H9 (cell line): ENCODE measurements around the gene IL13RA2. TPM values are rescaled to one million over a fixed set of nuclear protein-coding genes. Genes with fewer than 3 reads are reported as not detected.

Source experiments
- DNase-seq: peaks from one replicate; pipeline ENCODE4 v3.0.0-alpha.2; 2017
- H2AFZ ChIP-seq: one replicate; pipeline ENCODE4 v1.6.1; 2013; ENCODE audit warnings: mild to moderate bottlenecking, low read length, control low read depth, moderate library complexity
- H2AK5ac ChIP-seq: 2 replicates; pipeline ENCODE4 v1.6.1; 2013; ENCODE audit warnings: low read length, control low read depth, mixed read lengths; ENCODE audit not compliant: insufficient read length
- H2BK120ac ChIP-seq: one replicate; pipeline ENCODE4 v1.6.1; 2013; ENCODE audit warnings: low read depth, mild to moderate bottlenecking, low read length, control low read depth, inconsistent platforms; ENCODE audit not compliant: poor library complexity, severe bottlenecking
- H2BK12ac ChIP-seq: 2 replicates; pipeline ENCODE4 v1.6.1; 2013; ENCODE audit warnings: low read length, control low read depth, mixed read lengths, low read depth; ENCODE audit not compliant: insufficient read length
- H2BK15ac ChIP-seq: 2 replicates; pipeline ENCODE4 v1.6.1; 2013; ENCODE audit warnings: low read depth, low read length, control low read depth
- H2BK20ac ChIP-seq: one replicate; pipeline ENCODE4 v1.6.1; 2013; ENCODE audit warnings: low read depth, mild to moderate bottlenecking, low read length, control low read depth, inconsistent platforms; ENCODE audit not compliant: poor library complexity, severe bottlenecking
- H2BK5ac ChIP-seq: 2 replicates; pipeline ENCODE4 v1.6.1; 2013; ENCODE audit warnings: low read length, control low read depth, mixed read lengths; ENCODE audit not compliant: insufficient read length
- H3K14ac ChIP-seq: 2 replicates; pipeline ENCODE4 v1.6.1; 2013; ENCODE audit warnings: low read length, control low read depth; ENCODE audit not compliant: insufficient read depth
- H3K18ac ChIP-seq: 2 replicates; pipeline ENCODE4 v1.6.1; 2013; ENCODE audit warnings: low read depth, mild to moderate bottlenecking, mixed read lengths, low read length, control low read depth; ENCODE audit not compliant: insufficient read length
- H3K23ac ChIP-seq: 2 replicates; pipeline ENCODE4 v1.6.1; 2013; ENCODE audit warnings: low read length, control low read depth, mixed read lengths, low read depth; ENCODE audit not compliant: insufficient read length
- H3K23me2 ChIP-seq: 2 replicates; pipeline ENCODE4 v1.6.1; 2013; ENCODE audit warnings: low read depth, mild to moderate bottlenecking, mixed read lengths, low read length, control low read depth; ENCODE audit not compliant: insufficient read length, poor library complexity, severe bottlenecking
- H3K27ac ChIP-seq: 2 replicates; pipeline ENCODE4 v1.5.1; 2013; ENCODE audit warnings: low read length, control low read depth, mixed read lengths, low read depth; ENCODE audit not compliant: insufficient read length
- H3K27me3 ChIP-seq: 2 replicates; pipeline ENCODE4 v1.6.1; 2013; ENCODE audit warnings: low read length, control low read depth, inconsistent platforms; ENCODE audit not compliant: insufficient read depth
- H3K4ac ChIP-seq: 2 replicates; pipeline ENCODE4 v1.6.1; 2013; ENCODE audit warnings: low read depth, mild to moderate bottlenecking, control low read depth, inconsistent platforms, low read length, moderate library complexity
- H3K4me1 ChIP-seq: 2 replicates; pipeline ENCODE4 v1.6.1; 2013; ENCODE audit warnings: low read length, control low read depth, inconsistent platforms; ENCODE audit not compliant: insufficient read depth
- H3K4me2 ChIP-seq: 2 replicates; pipeline ENCODE4 v1.6.1; 2013; ENCODE audit warnings: low read length, control low read depth, mixed read lengths; ENCODE audit not compliant: insufficient read length, insufficient read depth
- H3K56ac ChIP-seq: 2 replicates; pipeline ENCODE4 v1.6.1; 2013; ENCODE audit warnings: low read depth, mild to moderate bottlenecking, mixed read lengths, low read length, control low read depth; ENCODE audit not compliant: insufficient read length
- H3K79me1 ChIP-seq: 2 replicates; pipeline ENCODE4 v1.6.1; 2013; ENCODE audit warnings: low read depth, mild to moderate bottlenecking, moderate library complexity, low read length, control low read depth, inconsistent platforms; ENCODE audit not compliant: insufficient read depth, poor library complexity, severe bottlenecking
- H3K79me2 ChIP-seq: 2 replicates; pipeline ENCODE4 v1.6.1; 2013; ENCODE audit warnings: low read length, control low read depth, inconsistent platforms; ENCODE audit not compliant: insufficient read depth
- H3K9ac ChIP-seq: 2 replicates; pipeline ENCODE4 v1.6.1; 2013; ENCODE audit warnings: low read length, control low read depth, mixed read lengths; ENCODE audit not compliant: insufficient read length; ENCODE audit errors: extremely low read depth
- H3K9me3 ChIP-seq: one replicate; pipeline ENCODE4 v1.6.1; 2013; ENCODE audit warnings: low read depth, low read length, inconsistent platforms; ENCODE audit not compliant: control insufficient read depth
- H3T11ph ChIP-seq: one replicate; pipeline ENCODE4 v1.6.1; 2013; ENCODE audit warnings: mild to moderate bottlenecking, low read length, control low read depth, inconsistent platforms
- H4K20me1 ChIP-seq: one replicate; pipeline ENCODE4 v1.6.1; 2013; ENCODE audit not compliant: control insufficient read depth, insufficient read length, insufficient read depth
- H4K5ac ChIP-seq: 2 replicates; pipeline ENCODE4 v1.6.1; 2013; ENCODE audit warnings: low read depth, mild to moderate bottlenecking, mixed read lengths, low read length, control low read depth; ENCODE audit not compliant: insufficient read length
- H4K8ac ChIP-seq: replicated peaks from 2 replicates; pipeline ENCODE4 v1.6.1; 2013; ENCODE audit warnings: low read length, control low read depth, mixed read lengths, low read depth; ENCODE audit not compliant: insufficient read length
- H4K91ac ChIP-seq: 2 replicates; pipeline ENCODE4 v1.6.1; 2013; ENCODE audit warnings: low read depth, mild to moderate bottlenecking, moderate library complexity, mixed read lengths, low read length, control low read depth; ENCODE audit not compliant: insufficient read length
- H3K27ac Mint-ChIP-seq, 3 experiments: 2 replicates in 2 of 3; 3 replicates in 1 of 3; pipeline ENCODE4 v1.8.0; 2020 to 2021; ENCODE audit warnings: mixed read lengths in 3 of 3, mild to moderate bottlenecking in 1 of 3, moderate library complexity in 1 of 3
- H3K27me3 Mint-ChIP-seq: 2 replicates; pipeline ENCODE4 v1.8.0; 2021; ENCODE audit warnings: low read depth, mild to moderate bottlenecking, moderate library complexity, mixed read lengths
- H3K36me3 Mint-ChIP-seq, 3 experiments: 2 replicates in 2 of 3; 3 replicates in 1 of 3; pipeline ENCODE4 v1.8.0; 2020 to 2021; ENCODE audit warnings: low read depth in 3 of 3, mixed read lengths in 3 of 3; ENCODE audit not compliant: insufficient read depth in 1 of 3
- H3K4me1 Mint-ChIP-seq, 2 experiments: 2 replicates each; pipeline ENCODE4 v1.8.0; 2020; ENCODE audit warnings: mixed read lengths in 2 of 2
- H3K4me3 Mint-ChIP-seq, 2 experiments: 2 replicates in 1 of 2; 3 replicates in 1 of 2; pipeline ENCODE4 v1.8.0; 2020 to 2021; ENCODE audit warnings: mild to moderate bottlenecking in 2 of 2, mixed read lengths in 2 of 2, moderate library complexity in 1 of 2
- H3K9me3 Mint-ChIP-seq, 2 experiments: 2 replicates in 1 of 2; 3 replicates in 1 of 2; pipeline ENCODE4 v1.8.0; 2020; ENCODE audit warnings: mild to moderate bottlenecking in 2 of 2, mixed read lengths in 2 of 2, moderate library complexity in 1 of 2
- CTCF ChIP-seq: fragments of 200-600 bp; sonication (generic); conservative IDR thresholded peaks from 3 replicates; pipeline ENCODE4 v1.8.0; 2021; ENCODE audit warnings: antibody characterized with exemption, mild to moderate bottlenecking
- WGBS: extraction: QIAGEN DNeasy Blood & Tissue Kit; methylation state at CpG from one replicate; pipeline ENCODE4 v1.1.7; 2013; ENCODE audit warnings: missing lambda C conversion rate, low lambda C conversion rate, mixed read lengths; ENCODE audit not compliant: insufficient read length; ENCODE audit errors: extremely low coverage; 5-methylcytosine and 5-hydroxymethylcytosine counted together
- total RNA-seq: library from RNA; stranded (reverse); gene quantifications from 2 replicates; pipeline ENCODE4 v1.2.1, GENCODE V29; 2021

IL13RA2 gene
- total RNA-seq, 1 experiment from 2014 or later: not detected

DNA sequence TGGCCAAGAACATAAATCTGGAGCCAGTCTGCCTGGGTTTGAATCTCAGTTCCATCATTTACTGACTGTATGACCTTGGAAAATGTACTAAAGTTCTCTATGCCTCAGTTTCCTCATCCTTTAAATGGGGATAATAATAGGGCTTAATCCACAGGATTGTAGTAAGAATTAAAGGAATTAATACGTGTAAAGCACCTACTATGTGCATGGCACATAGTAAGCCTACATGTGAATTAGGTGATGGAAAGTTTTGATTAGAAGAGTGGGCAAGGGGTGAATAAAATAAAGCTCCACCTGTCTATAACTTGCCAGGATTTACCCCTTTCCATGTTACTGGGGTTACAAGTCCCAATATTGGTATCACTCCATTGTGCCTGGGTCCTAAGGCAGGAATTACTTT lies 35.8 kb upstream of the IL13RA2 start:
- H3K4me1 ChIP-seq: no peaks in the 10 kb centered on the region
- no peaks in the 10 kb centered on the region for H3K27me3 ChIP-seq
- H3K23ac ChIP-seq: no peak overlapping the region
- H3K79me2 ChIP-seq: no peaks in the 10 kb centered on the region
- peaks cover 32% of the 10 kb centered on the region for H3K27me3 Mint-ChIP-seq
- no peak overlapping the region for H2BK12ac ChIP-seq
- no peak overlapping the region for H3K4ac ChIP-seq
- H2BK20ac ChIP-seq: no peak overlapping the region
- H3K9ac ChIP-seq: no peak overlapping the region
- H3K4me2 ChIP-seq: no peak overlapping the region
- no peak overlapping the region for H3K18ac ChIP-seq
- no peak for TF ChIP-seq CTCF
- H2BK15ac ChIP-seq: no peak overlapping the region
- no CpG with 5 or more reads among the region's 1 CpG for WGBS
- H2AFZ ChIP-seq: no peak overlapping the region
- no peak overlapping the region for H2BK120ac ChIP-seq
- H3K4me1 Mint-ChIP-seq: no peaks in the 10 kb centered on the region
- no peaks in the 10 kb centered on the region for H4K20me1 ChIP-seq
- no peak overlapping the region for H3K27ac ChIP-seq
- H3K79me1 ChIP-seq: no peaks in the 10 kb centered on the region
- H3K36me3 Mint-ChIP-seq: no peaks in the 10 kb centered on the region
- no peaks in the 10 kb centered on the region for H3K23me2 ChIP-seq
- H3T11ph ChIP-seq: no peak overlapping the region
- no peak overlapping the region for H3K4me3 Mint-ChIP-seq
- no peak overlapping the region for H2AK5ac ChIP-seq
- no peak for DNase-seq
- no peaks in the 10 kb centered on the region for H3K9me3 ChIP-seq
- H4K8ac ChIP-seq: no peak overlapping the region
- no peaks in the 10 kb centered on the region for H3K9me3 Mint-ChIP-seq
- no peak overlapping the region for H3K27ac Mint-ChIP-seq
- H2BK5ac ChIP-seq: no peak overlapping the region
- H3K56ac ChIP-seq: no peak overlapping the region
- no peak overlapping the region for H4K5ac ChIP-seq
- no peak overlapping the region for H3K14ac ChIP-seq
- no peak overlapping the region for H4K91ac ChIP-seq
